Stimulated activated CD4-positive, alpha-beta T cell treated with anti-CD3 and anti-CD28 coated beads, Interleukin-1b, Interleukin-23, amount 100 ng/mL, for 1 hour (primary cell): ENCODE results near the gene ODAD2.
"Not testable (repeated sequence)": the region's sequence is repeated elsewhere in the genome, so short reads cannot be mapped to it uniquely, and the experiment has no call there.

Experiments used
- DNase-seq, 2 donors: peaks; one replicate each; pipeline ENCODE4 v3.0.0-alpha.2; 2020; ENCODE audit warnings: low read depth in 2 of 2

ODAD2 gene

DNA sequence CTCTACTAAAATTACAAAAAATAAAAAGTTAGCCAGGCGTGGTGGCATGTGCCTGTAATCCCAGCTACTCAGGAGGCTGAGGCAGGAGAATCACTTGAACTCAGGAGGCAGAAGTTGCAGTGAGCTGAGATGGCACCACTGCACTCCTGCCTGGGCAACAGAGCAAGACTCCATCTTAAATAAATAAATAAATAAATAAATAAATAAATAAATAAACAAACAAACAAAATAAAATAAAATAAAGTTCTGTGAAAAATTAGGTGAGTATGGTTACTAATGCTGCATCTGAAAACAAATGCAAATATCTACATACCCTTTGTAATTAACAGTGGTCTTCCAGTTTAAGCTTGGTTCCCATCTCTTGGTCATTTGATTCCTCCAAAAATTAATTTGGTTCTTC lies 28.1 kb downstream of the ODAD2 start:
- DNase-seq = not testable (repeated sequence)

DNA sequence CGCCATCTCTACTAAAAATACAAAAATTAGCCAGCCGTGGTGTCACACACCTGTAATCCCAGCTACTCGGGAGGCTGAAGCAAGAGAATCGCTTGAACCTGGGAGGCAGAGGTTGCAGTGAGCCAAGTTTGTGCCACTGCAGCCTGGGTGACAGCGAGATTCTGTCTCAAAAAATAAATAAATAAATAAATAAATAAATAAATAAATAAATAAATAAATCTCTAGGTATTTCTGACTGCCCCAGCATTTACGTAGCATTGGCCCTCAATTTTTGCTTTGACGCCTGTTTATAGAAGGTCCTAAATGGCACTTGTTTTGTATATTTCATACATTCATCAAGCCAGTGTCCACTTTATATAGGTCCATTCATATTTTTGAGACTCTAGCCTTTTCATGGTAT lies 28.9 kb downstream of the ODAD2 start:
- DNase-seq = not testable (repeated sequence)

DNA sequence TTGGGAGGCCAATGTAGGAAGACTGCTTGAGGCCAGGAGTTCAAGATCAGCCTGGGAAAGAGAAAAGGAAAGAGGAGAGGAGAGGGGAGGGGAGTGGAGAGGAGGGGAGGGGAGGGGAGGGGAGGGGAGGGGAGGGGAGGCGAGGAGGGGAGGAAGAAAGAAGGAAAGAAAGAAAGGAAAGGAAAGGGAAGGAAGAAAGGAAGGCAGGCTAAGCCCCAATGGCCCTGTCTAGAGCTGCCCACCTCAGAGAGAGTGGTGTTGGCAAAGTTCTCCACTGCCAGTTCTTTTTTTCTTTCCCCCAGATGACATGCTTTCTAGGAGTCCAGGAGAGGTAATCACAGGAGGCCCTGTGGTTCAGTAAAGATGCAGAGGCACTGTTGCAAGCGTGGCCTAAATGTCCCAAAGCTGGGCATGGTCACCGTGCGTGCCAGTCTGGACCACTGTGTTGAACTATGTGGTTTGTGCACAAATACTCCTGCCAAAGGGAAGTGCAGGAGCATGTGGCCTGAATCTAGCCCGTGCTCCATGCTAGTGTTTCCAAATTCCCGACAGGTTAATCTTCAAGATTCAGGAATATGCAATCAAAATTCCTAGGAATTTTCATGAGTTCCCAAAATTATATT lies 39.7 kb downstream of the ODAD2 start:
- no peak for DNase-seq

DNA sequence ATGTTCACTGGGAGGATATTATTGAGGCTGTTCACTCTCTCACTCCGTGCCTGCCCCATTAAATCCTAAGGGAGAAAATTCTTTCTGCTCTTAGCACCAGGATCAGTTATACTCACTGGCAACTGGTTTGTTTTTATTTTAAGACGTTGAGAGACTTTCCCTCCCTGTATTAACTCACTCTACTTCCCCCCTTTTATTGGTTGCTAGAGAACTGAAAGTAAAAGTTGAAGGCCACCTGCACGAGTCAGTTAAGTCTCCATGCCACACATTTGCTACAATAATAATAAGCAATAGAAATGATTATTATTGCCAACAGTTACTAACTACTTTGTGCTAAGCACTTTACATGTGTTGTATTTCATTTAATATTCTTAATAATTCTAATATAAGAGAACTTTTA lies 40.5 kb downstream of the ODAD2 start:
- DNase-seq = not testable (repeated sequence)

DNA sequence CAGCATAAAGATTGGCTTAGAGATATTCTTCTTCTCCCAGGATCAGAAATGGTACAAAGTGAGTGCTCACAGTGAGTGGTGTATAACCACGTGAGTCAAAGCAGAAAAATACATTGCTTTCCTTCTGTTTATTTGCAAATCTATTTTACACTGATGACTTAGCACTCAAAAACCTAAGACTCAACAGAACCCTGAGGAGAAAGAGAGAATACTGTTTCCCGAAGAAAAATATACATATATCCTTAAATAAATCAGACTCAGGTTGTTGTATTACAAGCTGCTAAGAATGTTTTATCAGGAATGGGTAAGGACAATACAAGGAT lies 48.7 kb downstream of the ODAD2 start:
- DNase-seq = no peak

DNA sequence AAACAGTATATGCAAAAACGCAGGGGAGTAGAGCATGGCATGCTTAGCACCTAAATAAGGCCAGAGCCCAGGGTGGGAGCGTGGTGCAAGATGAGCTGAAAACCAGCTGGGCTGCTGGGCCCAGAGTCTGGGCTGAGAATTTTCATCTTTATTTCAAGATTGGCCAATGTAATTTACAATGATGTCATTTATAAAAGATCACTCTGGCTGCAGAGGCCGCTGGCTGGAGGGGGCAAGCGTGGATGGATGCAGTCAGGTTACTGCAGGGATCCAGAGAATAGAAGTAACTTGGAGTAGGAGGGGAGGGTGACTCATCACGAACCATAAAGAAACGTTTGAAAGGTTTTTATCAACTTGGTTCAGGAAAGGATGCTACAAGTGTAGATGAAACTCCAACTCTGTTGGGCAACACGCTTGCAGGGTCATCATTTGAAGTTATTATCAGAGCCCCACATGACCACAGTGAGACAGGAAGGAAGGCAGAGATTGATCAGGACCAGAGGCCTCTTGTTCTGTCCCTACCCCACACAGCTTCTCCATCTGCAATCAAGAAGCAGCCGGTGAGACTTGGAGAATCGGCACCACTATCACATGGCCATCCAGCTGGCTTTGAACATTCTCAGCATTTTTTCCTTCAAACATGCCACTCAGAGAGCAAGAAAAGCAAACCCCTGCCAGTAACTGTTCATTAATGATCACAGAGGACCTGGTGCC lies 49.2 kb downstream of the ODAD2 start:
- no peak for DNase-seq

DNA sequence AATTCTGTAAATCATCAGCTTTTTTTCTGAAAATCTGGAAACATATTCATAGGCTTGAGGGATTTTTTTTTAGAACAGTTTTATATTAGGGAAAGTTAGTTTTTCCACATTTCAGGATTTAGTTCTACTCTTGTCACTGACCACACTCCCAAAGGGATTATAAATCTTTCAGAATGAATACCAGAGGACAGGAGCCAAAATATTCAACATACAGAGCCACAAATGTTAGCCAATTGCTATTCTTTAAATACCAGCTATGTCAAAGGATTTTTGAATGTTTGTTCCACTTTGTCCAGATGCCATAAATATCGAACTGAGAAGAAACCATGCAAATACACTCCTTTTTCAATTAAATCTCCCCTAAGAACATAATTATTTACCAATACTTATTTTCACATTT lies 50.7 kb downstream of the ODAD2 start:
- no peak for DNase-seq

DNA sequence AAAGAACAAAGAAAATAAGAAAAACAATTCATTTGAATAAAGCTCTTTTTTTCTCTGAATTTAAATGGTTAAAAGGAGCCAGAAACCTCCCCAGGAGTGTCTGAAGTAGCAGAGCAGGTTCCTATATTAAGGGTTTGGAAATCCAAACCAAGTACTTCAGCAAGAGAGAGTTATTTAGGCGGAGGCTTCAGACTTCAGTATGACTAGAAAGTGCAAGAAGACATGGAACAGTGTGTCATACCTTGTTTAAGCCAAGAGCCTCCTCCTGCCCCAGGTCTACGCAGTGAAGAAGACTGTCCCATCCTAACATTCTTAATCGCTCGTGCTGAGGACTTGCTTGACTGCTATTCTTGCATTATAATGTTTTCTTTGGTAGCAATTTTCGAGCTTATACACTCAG lies 51.3 kb downstream of the ODAD2 start:
- no peak for DNase-seq

DNA sequence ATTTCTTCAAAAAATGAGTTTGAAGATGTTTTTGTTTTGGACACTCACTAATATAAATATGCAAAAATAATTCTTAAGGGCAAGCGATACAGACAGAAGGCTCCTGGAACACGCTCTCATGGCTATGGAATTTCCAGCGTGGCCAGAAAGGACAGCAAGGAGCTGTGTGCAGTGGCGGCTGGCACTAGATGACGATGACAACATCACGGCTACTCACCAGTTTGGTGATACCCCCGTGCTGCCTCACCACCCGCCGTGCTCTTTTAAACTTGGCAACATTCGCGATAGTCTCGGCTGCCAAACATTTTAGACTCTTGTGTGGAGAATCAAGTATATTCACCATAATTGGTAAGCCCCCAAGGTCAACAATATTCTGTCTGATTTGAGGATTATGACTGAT lies 54.9 kb downstream of the ODAD2 start:
- DNase-seq = no peak

DNA sequence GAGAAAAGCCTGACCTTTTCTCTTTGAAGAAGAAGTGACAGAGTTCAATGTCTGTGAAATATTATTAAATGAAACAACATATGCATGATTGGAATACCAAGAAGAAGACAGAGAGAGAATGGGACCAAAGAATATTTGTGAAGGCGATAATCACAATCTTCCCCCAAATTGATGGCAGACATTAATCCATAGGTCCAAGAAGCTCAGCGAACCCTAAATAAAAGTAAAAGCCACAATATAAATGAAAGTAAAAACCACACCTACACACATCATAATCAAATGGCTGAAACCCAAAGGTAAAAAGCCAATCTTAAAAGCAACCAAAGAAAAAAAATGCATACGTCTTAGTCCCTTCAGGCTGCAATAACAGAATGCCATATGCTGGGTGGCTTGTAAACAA lies 84.0 kb downstream of the ODAD2 start:
- no peak for DNase-seq

DNA sequence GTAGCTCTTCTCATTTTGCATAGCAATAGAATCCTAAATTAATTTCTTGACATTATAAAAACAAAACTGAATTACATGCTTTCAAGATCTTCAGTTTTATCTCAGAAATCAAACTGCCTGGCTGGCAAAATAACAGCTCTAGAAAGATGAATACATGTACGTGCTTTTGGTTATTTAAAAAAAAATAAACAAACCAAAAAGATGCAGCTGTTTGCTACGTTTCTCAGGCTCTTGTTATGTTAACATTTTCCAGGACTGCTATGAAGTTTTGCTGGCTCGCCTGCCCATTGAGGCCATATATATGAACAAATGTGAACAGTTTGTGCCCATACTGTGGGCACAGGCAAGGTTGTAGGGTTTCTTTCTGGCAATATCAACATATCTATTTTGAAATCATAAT lies 86.6 kb downstream of the ODAD2 start:
- no peak for DNase-seq

DNA sequence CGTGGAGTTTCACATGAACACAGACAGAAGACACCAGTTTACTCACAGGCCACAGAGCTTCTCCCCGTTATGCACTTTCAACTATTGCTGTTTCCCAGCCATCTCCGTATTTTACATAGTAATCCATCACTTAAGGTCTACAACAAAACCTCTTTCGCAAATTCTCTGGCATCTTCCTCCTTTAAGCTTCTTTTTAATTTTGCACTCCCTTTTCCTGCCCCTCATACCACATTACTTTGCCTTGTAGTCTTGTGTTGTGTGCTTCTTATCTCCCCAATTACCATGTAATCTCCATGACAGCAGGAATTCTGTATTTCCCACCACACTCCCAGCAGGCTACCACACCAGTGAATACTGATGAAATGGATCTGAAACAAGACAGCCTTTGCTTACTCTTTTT lies 87.3 kb downstream of the ODAD2 start:
- DNase-seq = no peak

DNA sequence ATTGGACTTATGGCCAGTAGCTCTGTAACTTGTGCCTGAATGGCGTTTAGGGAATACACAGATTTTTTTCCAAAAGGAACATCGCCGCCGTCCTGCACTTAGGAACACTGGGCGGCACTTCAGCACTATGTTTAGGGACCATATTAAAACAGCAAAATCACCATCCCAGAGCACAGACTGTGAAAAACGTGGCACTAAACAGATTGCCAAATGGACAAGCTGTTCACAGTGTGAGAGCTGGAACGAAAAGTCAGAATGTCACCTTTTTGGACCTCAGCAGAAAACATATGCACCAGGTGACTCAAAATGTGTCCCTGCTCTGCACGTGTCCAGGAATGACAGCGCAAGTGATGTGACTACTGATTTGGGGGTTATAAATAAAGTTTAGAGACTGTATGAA lies 87.9 kb downstream of the ODAD2 start:
- DNase-seq = no peak

DNA sequence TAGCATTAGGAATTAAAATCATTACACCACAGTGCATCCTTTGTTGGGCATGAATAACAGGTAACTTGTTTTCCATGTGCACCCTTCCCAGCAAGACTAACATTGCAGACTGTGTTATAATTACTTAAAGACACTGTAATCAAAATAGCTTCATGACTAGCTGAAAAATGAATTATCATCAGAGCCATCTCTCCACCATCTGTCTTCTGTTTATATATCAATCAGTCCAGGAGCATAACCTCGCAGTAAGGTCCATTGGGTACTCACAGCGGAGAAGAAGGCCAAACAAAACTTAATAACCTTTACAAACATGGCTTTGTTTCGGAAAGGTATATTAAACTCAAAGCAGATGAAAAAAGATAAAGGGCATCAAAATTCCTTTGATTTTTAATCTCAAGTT lies 90.6 kb downstream of the ODAD2 start:
- DNase-seq = no peak

DNA sequence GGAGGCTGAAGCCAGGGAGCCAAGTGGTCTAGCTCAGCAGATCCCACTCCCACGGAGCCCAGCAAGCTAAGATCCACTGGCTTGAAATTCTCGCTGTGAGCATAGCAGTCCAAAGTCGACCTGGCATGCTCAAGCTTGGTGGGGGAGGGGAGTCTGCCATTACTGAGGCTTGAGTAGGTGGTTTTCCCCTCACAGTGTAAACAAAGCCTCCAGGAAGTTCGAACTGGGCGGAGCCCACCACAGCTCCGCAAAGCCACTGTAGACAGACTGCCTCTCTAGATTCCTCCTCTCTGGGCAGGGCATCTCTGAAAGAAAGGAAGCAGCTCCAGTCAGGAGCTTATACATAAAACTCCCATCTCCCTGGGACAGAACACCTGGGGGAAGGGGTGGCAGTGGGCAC lies 99.4 kb downstream of the ODAD2 start:
- not testable (repeated sequence) for DNase-seq

DNA sequence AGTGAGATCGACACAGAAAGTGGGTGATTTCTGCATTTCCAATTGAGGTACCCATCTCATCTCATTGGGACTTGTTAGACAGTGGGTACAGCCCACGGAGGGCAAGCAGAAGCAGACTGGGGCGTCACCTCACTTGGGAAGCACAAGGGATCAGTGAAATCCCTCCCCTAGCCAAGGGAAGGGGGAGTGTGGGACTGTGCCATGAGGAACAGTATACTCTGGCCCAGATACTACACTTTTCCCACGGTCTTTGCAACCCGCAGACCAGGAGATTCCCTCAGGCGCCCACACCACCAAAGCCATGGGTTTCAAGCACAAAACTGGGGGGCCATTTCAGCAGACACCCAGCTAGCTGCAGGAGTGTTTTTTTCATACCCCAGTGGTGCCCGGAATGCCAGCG lies 99.8 kb downstream of the ODAD2 start:
- no peak for DNase-seq

DNA sequence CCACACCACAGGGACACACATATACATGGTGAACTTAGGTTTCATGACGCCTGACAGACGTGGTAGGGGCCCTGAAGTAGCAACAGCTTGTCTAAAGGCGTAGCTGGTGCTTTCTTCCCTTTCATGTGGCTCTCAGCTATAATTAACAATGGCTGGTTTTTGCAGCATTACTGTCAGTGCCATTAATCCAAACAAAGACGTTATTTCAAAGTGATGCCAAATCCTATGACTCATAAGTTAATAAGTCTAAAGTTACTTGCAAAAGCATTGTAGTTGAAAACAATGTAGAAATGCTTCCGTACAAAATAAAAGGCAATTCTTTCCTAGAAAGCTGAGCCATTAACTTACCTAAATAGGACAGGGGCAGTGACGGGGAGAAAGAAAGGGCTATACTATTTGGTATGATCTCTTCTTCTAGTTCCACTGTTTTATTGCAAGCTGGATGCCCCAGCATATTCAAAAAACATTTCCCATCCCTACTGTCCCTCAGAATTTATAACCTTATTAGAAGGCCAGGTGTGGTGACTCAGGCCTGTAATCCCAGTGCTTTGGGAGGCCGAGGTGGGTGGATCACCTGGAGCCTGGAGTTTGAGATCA lies 105.4 kb downstream of the ODAD2 start:
- DNase-seq = no peak

DNA sequence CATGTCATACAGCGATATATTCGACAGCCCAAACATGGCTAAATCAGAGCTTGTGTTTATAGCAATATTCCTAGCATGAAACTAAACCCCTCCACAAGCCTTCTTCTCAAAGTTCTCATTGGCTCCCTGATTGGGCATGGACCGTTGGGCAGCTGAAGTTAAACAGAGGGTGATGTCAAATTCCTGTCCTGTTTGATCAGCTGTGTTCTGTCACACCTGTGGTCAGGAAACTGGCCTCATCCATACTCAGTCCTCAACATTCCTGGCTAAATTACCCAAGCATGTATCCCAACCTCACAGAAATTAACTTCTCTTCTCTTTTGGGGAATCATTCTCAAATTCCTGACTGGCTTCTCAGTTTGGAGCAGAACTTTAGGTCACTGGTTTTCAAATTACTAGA lies 107.9 kb downstream of the ODAD2 start:
- DNase-seq = no peak

DNA sequence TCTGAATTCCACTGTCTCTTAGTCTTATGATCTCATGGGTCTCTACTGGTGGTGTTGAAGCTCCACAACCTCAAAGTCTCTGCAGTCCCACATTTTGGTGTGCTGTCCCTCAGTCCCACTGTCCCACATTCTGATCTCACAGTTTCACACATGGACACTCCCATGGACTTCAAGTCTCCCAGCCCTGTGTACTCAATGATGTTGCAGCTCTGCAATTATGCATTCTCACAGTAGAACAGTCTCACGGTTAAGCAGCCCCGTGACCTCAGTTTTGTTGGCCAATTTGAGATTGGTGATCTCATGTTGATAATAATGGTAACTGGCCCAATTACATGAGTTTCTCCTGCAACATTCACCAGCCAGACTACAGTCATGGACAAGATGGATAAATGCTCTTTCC lies 109.4 kb downstream of the ODAD2 start:
- no peak for DNase-seq

DNA sequence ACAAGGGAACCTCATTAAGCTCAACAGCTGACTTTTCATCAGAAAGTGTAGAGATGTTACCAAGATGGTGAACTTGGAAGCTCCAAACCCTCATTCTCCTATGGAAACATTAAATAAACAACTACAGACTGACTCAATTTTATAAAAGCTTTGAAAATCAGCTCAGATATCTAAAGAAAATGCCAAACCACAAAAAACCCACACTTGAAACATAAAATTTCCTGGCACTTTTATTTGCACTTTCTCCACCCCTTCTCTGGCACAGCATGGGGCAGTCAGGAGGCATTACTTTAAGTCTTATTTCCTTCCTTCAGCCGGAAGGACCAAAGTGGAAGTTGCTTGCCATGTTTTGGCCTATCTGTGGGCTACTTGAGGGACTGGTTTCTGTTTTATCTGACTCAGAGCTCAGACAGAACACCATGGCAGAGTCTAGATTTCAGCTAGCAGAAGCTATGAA lies 114.7 kb downstream of the ODAD2 start:
- DNase-seq = no peak

DNA sequence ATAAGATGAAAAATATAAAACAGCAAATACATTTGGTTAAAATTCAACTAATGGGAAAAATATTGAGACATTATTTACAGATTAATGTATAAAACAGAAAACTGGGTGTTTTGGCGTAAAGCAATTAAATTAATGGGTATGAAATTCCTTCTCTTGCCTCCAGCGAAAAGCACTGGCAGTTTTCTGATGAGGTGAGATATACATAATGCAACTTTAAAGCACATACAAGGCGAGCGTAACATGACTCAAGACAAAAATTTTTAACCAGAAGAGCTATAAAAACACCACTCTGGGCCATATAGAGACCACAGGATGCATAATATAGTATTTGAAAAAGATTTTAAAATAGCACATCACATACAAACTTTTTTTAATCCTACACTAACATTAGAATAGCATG lies 120.6 kb downstream of the ODAD2 start:
- DNase-seq = no peak

DNA sequence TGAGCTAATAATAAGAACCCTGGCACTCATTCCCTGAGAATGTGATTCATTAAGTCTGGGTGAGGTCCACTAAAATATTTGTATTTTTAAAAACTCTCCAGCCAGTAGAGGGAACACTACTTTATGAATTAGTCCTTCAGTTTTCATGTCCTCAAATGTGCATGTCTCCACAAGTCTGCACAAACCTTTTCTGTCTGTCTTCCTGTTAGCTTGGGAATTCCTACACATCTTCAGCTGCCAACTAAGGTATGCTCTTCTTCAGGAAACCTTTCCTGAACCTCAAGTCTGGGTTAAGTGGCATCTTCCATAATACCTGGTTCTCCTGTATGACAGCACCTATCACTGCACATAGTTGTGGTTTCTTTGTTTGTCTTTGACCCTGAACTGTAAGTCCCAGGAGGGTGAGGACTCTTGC lies 133.7 kb downstream of the ODAD2 start:
- no peak for DNase-seq

DNA sequence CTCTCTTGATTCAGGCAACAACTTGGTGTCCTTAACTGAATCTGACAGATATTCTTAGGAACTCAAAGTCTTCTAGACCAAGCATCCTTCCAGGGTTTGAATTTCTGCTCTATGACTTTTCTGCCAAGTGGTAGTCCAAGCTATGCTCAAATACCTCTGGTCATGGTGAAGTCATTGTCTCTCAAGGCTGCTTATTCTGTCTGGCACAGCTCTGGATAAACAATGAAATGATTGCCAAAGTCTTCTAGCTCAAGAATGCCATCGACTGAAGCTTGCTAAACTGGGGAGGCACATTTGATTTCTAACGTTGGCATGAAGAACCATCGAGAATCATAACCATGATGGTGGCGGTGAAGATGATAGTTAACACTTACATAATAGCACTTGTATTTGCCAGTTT lies 137.1 kb downstream of the ODAD2 start:
- DNase-seq = no peak

DNA sequence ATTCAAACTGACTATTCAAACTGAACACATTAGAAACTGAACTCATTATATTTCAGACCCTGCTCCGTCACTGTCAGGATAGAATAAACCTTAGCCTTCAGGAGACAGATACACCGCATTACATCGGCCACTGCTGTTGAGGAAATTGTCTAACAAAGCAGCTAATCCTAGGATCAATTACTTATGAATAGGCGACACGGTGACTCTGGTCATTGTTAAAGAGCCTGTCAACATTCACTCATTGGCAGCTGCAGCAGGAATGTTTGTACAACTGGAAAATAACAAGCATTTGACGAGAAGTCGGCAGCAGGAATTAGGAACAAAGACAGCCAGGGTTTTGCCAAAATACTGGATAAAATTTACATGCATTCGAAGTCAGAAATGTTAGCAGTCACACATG lies 141.3 kb downstream of the ODAD2 start:
- no peak for DNase-seq
